Endothelial cell of umbilical vein (primary cell): ENCODE results near the gene PRR5. TPM values are rescaled to one million over a fixed set of nuclear protein-coding genes. Genes with fewer than 3 reads are reported as not detected.

Source experiments
- BruUV-seq: library from RNA; stranded (reverse); fragments of 400-500 nt; replicated peaks from 2 replicates; lab custom pipeline; 2021; lab: Mats Ljungman, UMichigan
- CTCF ChIA-PET: fragments of 300-600, 350-600 bp; sonication (Branson Sonifier 250); formaldehyde crosslinking; loops from one replicate; lab custom pipeline; 2021; ENCODE audit warnings: antibody characterized with exemption, inconsistent platforms; lab: Charles Lee
- POLR2A ChIA-PET: fragments of 300-600, 350-600 bp; sonication (Branson Sonifier 250); formaldehyde crosslinking; loops from one replicate; lab custom pipeline; 2021; ENCODE audit warnings: antibody characterized with exemption, inconsistent platforms; lab: Charles Lee
- DNase-seq: peaks from one replicate; pipeline ENCODE4 v3.0.0-alpha.2; 2011; ENCODE audit warnings: low read depth, low spot score
- FAIRE-seq: peaks from 2 replicates; lab custom pipeline; 2011; peaks lifted over from hg19 to GRCh38; lab: Jason Lieb, UNC
- H2AFZ ChIP-seq: 2 replicates; pipeline ENCODE4 v1.6.0; 2012; ENCODE audit warnings: low read depth, low read length, control low read depth, inconsistent platforms
- H3K27ac ChIP-seq: 2 replicates; pipeline ENCODE4 v1.5.1; 2011; ENCODE audit warnings: low read depth, mild to moderate bottlenecking, control low read depth, low read length, moderate library complexity; ENCODE audit not compliant: insufficient read depth
- H3K27me3 ChIP-seq, 2 experiments: 2 replicates each; pipeline versions ENCODE4 v1.6.0 to v1.6.1; 2011; ENCODE audit warnings: low read length in 2 of 2, mixed read lengths in 1 of 2; ENCODE audit not compliant: control insufficient read depth in 2 of 2, insufficient read depth in 2 of 2
- H3K36me3 ChIP-seq, 2 experiments: 2 replicates in 1 of 2; 3 replicates in 1 of 2; pipeline ENCODE4 v1.5.1; 2011; ENCODE audit warnings: low read length in 2 of 2, mild to moderate bottlenecking in 1 of 2, moderate library complexity in 1 of 2; ENCODE audit not compliant: control insufficient read depth in 2 of 2, insufficient read depth in 2 of 2; ENCODE audit errors: extremely low read depth in 1 of 2
- H3K4me1 ChIP-seq: 3 replicates; pipeline ENCODE4 v1.5.1; 2011; ENCODE audit warnings: mild to moderate bottlenecking, low read length; ENCODE audit not compliant: control insufficient read depth, insufficient read depth; ENCODE audit errors: extremely low read depth
- H3K4me2 ChIP-seq: 2 replicates; pipeline ENCODE4 v1.6.1; 2011; ENCODE audit warnings: low read length, control low read depth, mixed read lengths; ENCODE audit not compliant: insufficient read depth
- H3K4me3 ChIP-seq, 3 experiments: fragments of 200-600 bp in 1 of 3; sonication (generic), shearing (Covaris generic) in 1 of 3; replicated peaks in 1 of 3; 2 replicates each; pipeline ENCODE4 v1.5.1; 2011 to 2016; ENCODE audit warnings: control low read depth in 3 of 3, low read length in 3 of 3, mild to moderate bottlenecking in 2 of 3, inconsistent platforms in 1 of 3, low read depth in 1 of 3, moderate library complexity in 1 of 3; ENCODE audit not compliant: insufficient read depth in 1 of 3
- H3K79me2 ChIP-seq: 2 replicates; pipeline ENCODE4 v1.6.0; 2012; ENCODE audit warnings: low read length, inconsistent platforms; ENCODE audit not compliant: control insufficient read depth, insufficient read depth
- H3K9ac ChIP-seq: replicated peaks from 2 replicates; pipeline ENCODE3; 2011; ENCODE audit warnings: low read length, control low read depth; ENCODE audit not compliant: insufficient read depth; ENCODE audit errors: extremely low read depth
- H3K9me1 ChIP-seq: replicated peaks from 3 replicates; pipeline ENCODE4 v1.6.0; 2011; ENCODE audit warnings: mild to moderate bottlenecking, low read length; ENCODE audit not compliant: control insufficient read depth, insufficient read depth; ENCODE audit errors: extremely low read depth
- H3K9me3 ChIP-seq: replicated peaks from 2 replicates; pipeline ENCODE4 v1.5.1; 2012; ENCODE audit warnings: low read length, inconsistent platforms; ENCODE audit not compliant: control insufficient read depth, insufficient read depth
- H4K20me1 ChIP-seq: replicated peaks from 2 replicates; pipeline ENCODE3; 2011; ENCODE audit warnings: mild to moderate bottlenecking, low read length; ENCODE audit not compliant: control insufficient read depth, insufficient read depth; ENCODE audit errors: extremely low read depth
- EZH2 ChIP-seq: IDR thresholded peaks from 2 replicates; pipeline ENCODE4 v1.6.1; 2012; ENCODE audit warnings: borderline replicate concordance, low read depth, mild to moderate bottlenecking, moderate library complexity, low read length, inconsistent platforms; ENCODE audit not compliant: severe bottlenecking
- FOS ChIP-seq: IDR thresholded peaks from 2 replicates; pipeline ENCODE4 v1.6.1; 2011; ENCODE audit warnings: mild to moderate bottlenecking, low read length, moderate library complexity, borderline replicate concordance; ENCODE audit not compliant: insufficient read depth
- GATA2 ChIP-seq: IDR thresholded peaks from 2 replicates; pipeline ENCODE4 v1.7.0; 2011; ENCODE audit warnings: low read depth, mild to moderate bottlenecking, moderate library complexity, mixed read lengths, low read length; ENCODE audit not compliant: insufficient read length, insufficient read depth
- JUN ChIP-seq: IDR thresholded peaks from 2 replicates; pipeline ENCODE4 v1.6.1; 2011; ENCODE audit warnings: borderline replicate concordance, low read depth; ENCODE audit not compliant: insufficient read length, insufficient read depth
- MYC ChIP-seq: IDR thresholded peaks from one replicate; pipeline ENCODE4 v1.6.1; 2011; ENCODE audit warnings: mild to moderate bottlenecking, low read depth, low read length
- POLR2A ChIP-seq: IDR thresholded peaks from 2 replicates; pipeline ENCODE4 v1.6.1; 2012; ENCODE audit warnings: low read depth, mild to moderate bottlenecking, control low read depth, low read length
- POLR2AphosphoS5 ChIP-seq: IDR thresholded peaks from 2 replicates; pipeline ENCODE4 v1.6.1; 2012; ENCODE audit warnings: low read depth, mild to moderate bottlenecking, control low read depth, low read length, moderate library complexity; ENCODE audit not compliant: insufficient read depth
- dilution Hi-C: fragments of 300-500 bp; cut with MboI; formaldehyde crosslinking; loops from one replicate; pipeline ENCODE4 v1.15.0; 2019; ENCODE audit warnings: low sequenced_read_pairs; ENCODE audit not compliant: extremely low pct_ligation_motif_present
- intact Hi-C: fragments of 100-400 bp; cut with micrococcal nuclease; formaldehyde crosslinking; loops from one replicate; pipeline ENCODE4 v1.10.0; 2022
- polyA plus RNA-seq, 4 experiments: library from polyadenylated mRNA; depleted of rRNA in 3 of 4; stranded (reverse) in 3 of 4; unstranded in 1 of 4; fragments of >200 nt; gene quantifications; 2 replicates each; pipeline versions ENCODE4 v1.2.1 to v1.2.3, GENCODE V29; 2011 to 2012; ENCODE audit warnings: missing spikeins in 1 of 4
- total RNA-seq: library from RNA; stranded (reverse); gene quantifications from 2 replicates; pipeline ENCODE4 v1.2.3, GENCODE V29; 2021
- TF ChIP-seq, protein P1 (sequence below), 2 donors: IDR thresholded peaks; 1 replicate in 1 of 2; 2 replicates in 1 of 2; pipeline ENCODE4 v1.5.1; 2011; ENCODE audit warnings: low read length in 2 of 2, mild to moderate bottlenecking in 2 of 2, moderate library complexity in 2 of 2, control low read depth in 1 of 2, inconsistent platforms in 1 of 2, low read depth in 1 of 2; ENCODE audit not compliant: insufficient read depth in 1 of 2; ENCODE audit errors: extremely low read depth in 1 of 2
- TF ChIP-seq, protein P2 (sequence below): IDR thresholded peaks from 2 replicates; pipeline ENCODE4 v1.6.1; 2011; ENCODE audit not compliant: insufficient read depth, insufficient read length

PRR5 gene
- total and polyA plus RNA-seq, 2 donors (not counting 3 experiments of a cell fraction or from before 2014, with no cell fraction given), result 4.3 to 9.0 TPM

DNA sequence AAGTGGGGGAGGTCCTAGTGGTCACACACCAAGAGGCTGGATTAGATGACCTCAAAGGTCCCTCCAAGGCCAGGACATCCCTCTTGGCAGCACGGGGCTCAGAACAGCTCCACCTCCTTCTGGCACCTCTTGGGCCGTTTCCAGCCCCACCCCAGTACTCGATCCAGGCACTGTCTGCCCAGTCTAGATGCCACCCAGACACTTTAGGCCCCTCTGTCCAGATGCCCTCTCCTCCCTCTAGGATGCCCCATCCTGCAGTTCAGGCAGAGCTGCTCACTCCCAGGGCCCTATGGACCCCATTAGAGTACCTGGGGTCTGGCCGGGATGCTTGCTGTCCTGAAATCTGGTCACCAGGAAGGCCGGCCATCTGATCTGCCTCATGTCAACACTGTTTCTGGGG lies 34.7 kb upstream of the PRR5 start:
- intact Hi-C loops (no loop called here), dilution Hi-C loops (no loop called here)
- Histone ChIP-seq H3K4me3 (no peak overlapping the region), H3K9ac (no peak overlapping the region), H3K27ac (no peak overlapping the region), H2AFZ (no peak overlapping the region), H3K9me1 (no peaks in the 10 kb centered on the region), H3K9me3 (no peaks in the 10 kb centered on the region), H3K27me3 (peaks cover 0 to 2% of the 10 kb centered on the region in 2 experiments), H3K4me2 (no peak overlapping the region), H3K4me1 (peaks cover 12% of the 10 kb centered on the region), H3K79me2 (no peaks in the 10 kb centered on the region), H4K20me1 (no peaks in the 10 kb centered on the region), H3K36me3 (no peaks in the 10 kb centered on the region)
- DNase-seq, result no peak
- BruUV-seq, result no TSS peak
- CTCF ChIA-PET, result interaction anchor here (3.3 kb wide), 1 partner anchor 17 kb away, joined by 13 read pairs; no protein-coding TSS in a partner anchor
- FAIRE-seq, result no peak
- no peak for TF ChIP-seq POLR2A
- no peak for TF ChIP-seq EZH2
- TF ChIP-seq, protein P1, sequence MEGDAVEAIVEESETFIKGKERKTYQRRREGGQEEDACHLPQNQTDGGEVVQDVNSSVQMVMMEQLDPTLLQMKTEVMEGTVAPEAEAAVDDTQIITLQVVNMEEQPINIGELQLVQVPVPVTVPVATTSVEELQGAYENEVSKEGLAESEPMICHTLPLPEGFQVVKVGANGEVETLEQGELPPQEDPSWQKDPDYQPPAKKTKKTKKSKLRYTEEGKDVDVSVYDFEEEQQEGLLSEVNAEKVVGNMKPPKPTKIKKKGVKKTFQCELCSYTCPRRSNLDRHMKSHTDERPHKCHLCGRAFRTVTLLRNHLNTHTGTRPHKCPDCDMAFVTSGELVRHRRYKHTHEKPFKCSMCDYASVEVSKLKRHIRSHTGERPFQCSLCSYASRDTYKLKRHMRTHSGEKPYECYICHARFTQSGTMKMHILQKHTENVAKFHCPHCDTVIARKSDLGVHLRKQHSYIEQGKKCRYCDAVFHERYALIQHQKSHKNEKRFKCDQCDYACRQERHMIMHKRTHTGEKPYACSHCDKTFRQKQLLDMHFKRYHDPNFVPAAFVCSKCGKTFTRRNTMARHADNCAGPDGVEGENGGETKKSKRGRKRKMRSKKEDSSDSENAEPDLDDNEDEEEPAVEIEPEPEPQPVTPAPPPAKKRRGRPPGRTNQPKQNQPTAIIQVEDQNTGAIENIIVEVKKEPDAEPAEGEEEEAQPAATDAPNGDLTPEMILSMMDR (IDR thresholded peaks at IDR 0.05; ENCODE audit: extremely low read depth in 1 of 2, insufficient read depth in 1 of 2, low read depth in 1 of 2, low read length in 2 of 2), result no peak
- no peak for TF ChIP-seq GATA2
- no peak for TF ChIP-seq POLR2AphosphoS5
- TF ChIP-seq, protein P2, sequence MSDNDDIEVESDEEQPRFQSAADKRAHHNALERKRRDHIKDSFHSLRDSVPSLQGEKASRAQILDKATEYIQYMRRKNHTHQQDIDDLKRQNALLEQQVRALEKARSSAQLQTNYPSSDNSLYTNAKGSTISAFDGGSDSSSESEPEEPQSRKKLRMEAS, result no peak
- TF ChIP-seq FOS, result no peak
- no peak for TF ChIP-seq MYC
- TF ChIP-seq JUN, result no peak
- POLR2A ChIA-PET, result no interaction called here
